ENCODE data around the gene LAMA5. TPM values are rescaled to one million over a fixed set of nuclear protein-coding genes. Genes with fewer than 3 reads are reported as not detected.

Gene LAMA5
- total RNA-seq, 1 donor from 2014 or later, result 44.2 TPM

GRCh38 chr20:62360854-62361798 lies 6.0 kb downstream of the LAMA5 start:
- no peak for DNase-seq

DNA sequence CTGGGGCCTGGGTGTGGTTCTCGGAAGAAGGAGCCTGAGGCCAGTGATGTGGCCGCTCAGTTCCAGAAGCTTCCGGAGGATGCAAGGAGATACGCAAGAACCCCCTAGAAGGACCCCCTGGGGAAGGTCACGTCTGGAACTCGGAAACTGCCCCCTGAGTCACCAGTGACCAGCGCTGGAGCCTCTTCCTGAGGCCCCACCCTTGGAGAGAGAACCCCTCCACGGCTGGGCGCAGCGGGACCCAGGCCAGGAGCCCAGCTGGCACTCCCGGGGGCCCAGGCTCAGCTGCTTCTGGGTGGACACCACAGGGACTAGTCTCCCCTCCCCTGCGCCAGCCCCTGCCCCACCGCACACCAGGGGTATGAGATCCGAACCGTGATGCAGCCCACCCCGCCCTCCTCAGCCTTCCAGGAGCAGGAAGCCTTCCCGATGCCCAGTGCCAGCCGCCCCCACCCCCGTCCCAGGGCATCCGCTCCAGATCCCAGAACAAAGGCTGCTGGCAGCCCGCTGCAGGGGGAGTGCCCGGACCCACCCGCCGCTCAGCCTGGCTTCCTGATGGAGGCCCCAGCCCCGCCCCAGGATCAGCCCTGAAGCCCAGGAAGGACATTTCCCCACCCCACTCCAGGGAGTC lies 7.5 kb downstream of the LAMA5 start:
- DNase-seq, result no peak

GRCh38 chr20:62359043-62359490 lies 8.0 kb downstream of the LAMA5 start:
- DNase-seq, result no peak

GRCh38 chr20:62358171-62359042 lies 8.7 kb downstream of the LAMA5 start:
- DNase-seq, result no peak

DNA sequence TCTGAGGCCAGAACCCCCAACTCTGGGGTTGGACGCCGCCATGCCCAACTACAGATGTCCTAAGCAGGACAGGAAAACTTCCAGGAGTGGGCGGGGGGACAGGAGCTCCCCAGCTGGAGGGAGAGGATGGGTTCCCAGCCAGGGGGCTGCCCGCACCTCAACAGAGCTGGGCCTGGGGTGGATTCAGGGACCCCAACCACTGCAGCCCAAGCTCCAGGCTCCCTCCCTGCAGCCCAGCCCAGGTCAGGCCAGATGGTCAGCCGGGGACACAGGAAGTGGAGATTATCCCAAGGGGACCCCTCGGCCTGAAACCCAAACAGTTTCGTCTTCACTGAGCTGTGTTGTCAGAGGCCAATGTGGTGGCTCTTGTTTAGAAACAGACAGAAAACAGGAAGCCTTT lies 9.4 kb downstream of the LAMA5 start:
- no peak for DNase-seq

GRCh38 chr20:62357187-62357667 lies 9.9 kb downstream of the LAMA5 start:
- no peak for DNase-seq

- DNase-seq, result no peak
These were observed 10.4 kb downstream of the LAMA5 start for GRCh38 chr20:62356589-62357186.

GRCh38 chr20:62355878-62356588 lies 11.1 kb downstream of the LAMA5 start:
- DNase-seq, result no peak

- DNase-seq, result no peak
These were observed 11.6 kb downstream of the LAMA5 start for GRCh38 chr20:62355516-62355877.

- DNase-seq, result no peak
These were observed 12.2 kb downstream of the LAMA5 start for GRCh38 chr20:62354811-62355341.

DNA sequence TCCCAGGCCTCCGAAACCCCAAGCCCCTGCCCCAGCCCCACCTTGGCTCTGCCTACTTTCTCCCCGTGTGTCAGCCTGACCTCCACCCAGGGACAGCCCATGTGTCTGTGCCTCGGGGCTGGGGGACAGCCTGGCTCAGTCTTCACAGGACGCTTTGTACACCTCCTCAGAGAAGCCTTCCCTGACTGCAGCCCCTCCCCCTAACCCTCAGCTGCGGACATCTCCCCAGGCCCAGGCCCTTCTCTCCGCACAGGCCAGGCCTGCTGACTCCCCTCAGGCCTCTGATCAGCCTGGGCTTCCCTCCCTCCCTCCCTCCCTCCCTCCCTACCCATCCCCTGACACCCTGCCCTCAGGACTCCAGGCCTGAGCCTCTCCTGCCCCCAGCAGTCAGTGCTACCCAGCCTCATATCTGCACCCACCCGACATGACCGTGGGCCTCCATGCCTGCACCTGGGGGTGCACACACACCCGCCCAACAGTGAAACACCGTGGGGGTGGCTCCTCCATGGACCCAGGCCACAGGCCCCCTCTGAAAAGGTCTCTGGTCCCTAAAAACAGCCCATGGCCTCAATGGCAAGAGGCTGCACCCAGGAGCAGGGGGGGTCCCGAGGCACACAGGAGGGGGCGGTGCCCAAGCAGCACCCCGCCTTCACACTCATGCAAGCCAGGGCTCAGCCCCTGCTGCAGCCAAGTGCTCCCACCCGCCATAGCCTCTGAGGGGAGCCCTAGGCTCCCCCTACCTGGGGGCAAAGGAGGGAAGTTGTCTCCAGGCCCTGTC lies 12.9 kb downstream of the LAMA5 start:
- no peak for DNase-seq

DNA sequence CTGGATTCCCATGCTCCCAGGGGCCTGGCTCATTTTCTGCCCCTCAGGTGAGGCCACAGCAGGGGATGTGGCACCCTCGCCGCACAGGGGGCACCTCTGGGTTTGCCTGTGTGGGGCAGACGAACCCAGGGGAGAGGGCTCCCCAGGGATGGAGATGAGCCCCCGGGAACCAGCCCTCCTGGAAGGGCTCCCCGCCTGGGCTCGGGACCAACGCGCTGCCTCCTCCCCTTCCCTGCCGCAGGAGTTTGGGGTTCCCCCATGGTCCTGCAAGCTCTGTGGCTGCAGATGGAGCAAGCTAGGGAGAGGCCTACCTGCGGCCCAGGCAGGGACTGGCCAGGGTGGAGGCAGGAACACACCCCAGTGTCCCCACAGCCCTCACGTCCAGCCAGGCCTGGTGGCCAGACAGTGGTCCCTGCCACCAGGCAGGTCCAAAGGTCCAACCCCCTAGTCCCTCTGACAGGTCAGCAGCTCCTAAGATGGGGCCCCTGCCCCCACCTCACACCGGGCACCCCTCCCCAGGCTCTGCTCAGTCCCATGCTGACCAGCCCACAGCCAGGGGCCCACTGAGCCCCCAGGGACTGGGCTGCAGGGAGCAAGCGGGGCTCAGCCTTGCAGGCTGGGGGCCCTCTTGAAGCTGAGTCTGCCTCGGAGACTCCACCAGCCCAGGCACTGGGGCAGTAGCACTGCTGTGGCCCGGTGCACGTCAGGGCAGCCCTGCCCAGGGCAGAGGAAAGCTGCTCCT lies 13.7 kb downstream of the LAMA5 start:
- DNase-seq, result no peak

DNA sequence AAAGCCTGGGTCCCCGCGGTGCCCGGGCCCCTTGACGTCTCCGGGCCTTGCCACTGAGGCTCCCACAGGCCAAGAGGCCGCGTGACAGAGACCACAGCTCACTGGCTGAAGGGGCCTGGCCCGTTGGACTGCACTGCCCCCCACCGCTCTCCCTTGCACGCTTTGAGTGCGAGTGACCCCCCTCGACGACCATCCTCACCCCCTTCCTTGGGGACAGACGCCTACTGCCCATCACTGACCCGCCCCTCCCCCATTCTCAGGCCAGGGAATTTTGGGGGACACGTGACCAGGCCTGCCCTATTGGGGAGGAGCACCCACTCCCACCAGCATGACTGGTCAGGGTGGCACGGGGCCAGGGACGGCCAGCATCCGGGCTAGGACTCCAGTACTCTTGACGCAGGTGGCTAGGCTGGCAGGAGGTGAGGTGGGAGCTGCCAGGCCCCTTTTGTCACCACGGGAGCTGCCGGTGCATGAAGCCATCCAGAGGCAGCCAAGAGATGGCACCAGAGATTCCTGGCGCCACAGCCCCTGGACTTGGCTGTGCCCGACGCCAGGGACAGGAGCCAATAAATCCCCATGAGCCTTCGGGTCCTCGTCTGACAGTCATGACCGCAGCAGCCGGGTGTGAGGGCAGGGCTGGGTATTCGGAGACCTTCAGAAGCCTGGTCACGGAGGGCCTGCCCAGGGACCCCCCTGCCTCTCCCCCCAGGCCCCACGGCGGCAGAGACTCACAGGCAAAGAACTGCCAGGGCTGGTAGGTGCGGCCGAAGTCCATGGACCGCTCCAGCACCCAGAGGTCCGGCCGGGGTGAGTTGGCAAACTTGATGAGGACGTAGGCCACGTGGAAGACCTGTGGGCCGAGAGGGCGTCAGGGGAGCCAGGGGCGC lies 14.5 kb downstream of the LAMA5 start:
- DNase-seq, result no peak

DNA sequence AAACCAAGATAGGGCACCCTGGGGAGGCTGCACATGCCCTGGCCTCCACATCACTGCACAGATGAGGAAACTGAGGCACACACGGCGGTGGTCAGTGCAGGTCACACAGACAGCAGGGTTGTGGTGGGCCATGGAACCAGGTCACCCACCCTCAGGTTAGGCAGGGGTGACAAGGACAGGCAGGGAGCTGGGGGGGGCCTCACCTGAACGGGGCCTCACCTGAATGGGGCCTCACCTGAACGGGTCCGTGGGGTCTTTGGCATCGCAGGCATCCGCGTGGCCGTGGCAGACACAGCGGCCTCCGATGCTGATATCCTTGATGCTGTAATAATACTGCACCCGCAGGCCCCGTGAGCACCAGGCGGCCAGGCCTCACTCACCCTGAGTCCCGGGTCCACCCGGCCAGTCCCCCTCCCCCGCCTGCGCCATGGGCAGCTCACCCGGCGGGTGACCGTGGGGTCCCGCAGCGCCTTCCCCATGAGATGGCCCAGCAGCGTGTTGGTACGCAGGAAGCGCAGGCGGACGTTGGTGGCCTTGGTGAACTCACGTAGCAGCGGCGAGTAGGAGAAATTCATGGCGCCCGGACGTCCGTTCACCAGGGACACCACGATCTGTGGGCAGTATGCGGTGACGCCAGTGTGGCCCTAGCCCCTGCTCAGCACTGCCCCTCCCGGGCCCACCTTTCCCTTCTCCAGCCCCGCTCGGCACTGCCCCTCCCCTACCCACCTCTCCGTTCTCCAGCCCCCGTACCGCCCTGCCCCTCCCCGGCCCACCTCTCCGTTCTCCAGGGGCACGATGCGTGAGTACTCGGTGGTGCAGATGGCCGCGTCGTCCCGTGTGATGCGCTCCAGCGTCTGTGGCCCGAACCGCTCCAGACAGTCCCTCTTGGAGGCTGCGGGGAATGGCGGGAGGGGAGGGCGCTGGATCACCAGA lies 15.4 kb downstream of the LAMA5 start:
- DNase-seq, result no peak

DNA sequence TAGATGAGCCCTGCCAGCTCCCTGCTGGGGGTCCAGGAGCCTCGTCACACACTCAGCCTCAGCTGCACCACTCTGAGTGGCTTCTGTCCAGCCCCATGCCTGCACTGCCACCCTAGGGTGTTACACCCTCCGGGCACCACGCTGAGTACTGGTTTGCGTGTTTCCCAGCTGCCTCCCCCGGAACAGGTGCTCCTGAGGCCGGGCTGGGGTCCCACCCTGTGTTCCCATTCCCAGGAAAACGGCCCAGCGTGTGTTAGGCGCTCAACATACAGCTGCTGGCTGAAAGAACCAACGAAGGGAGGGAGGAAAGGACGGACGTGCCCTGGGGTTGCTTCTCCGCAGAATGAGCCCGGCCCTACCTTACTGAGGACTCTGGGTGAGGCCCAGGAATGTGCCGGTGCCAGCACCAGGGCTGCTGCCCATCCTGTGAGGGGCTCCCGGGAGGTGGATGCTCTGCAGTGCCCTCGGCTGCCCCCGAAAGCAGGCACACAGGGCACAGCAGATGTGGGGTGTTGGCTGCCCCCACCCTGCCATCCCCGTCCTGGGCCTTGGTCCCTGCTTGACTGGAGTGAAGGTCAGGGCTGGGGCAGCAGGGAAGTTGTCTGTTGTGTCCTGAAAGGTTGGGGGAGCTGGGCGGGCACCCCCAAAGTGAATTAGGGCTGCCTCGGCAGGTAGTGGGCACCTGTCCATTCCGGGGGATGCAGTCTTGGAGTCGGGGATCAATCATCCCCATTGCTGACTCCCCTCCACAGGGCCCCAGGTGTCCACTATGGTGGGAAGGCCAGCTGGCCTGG lies 16.3 kb downstream of the LAMA5 start:
- DNase-seq, result no peak

- DNase-seq, result no peak
These were observed 16.9 kb downstream of the LAMA5 start for GRCh38 chr20:62350098-62350628.
